ENCODE data around the gene GRIK3.

GRIK3 gene

GRCh38 chr1:36948606-36949005 lies 85.7 kb downstream of the GRIK3 start:
- H3K27ac ChIP-seq (ENCODE audit: low read depth, low read length) = no peak overlapping the region
- H3K4ac ChIP-seq (ENCODE audit: low read depth, low read length) = no peak overlapping the region
- no peak for DNase-seq
- H3K27me3 ChIP-seq (ENCODE audit: insufficient read depth, low read length) = no peaks in the 10 kb centered on the region
- H3K4me1 ChIP-seq (ENCODE audit: control insufficient read depth in 1 of 2, insufficient read depth in 2 of 2, low read length in 2 of 2) = no peaks in the 10 kb centered on the region
- H2BK5ac ChIP-seq (ENCODE audit: low read depth, low read length, poor library complexity) = no peak overlapping the region
- H4K91ac ChIP-seq (ENCODE audit: low read depth, low read length) = no peak overlapping the region
- no peak overlapping the region for H4K8ac ChIP-seq (ENCODE audit: low read depth, low read length)
- WGBS (ENCODE audit: extremely low coverage, insufficient coverage, insufficient read length) = no CpG with 5 or more reads among the region's 6 CpGs
- no peak overlapping the region for H2AFZ ChIP-seq (ENCODE audit: insufficient read depth, low read length, poor library complexity)
- H3K23ac ChIP-seq (ENCODE audit: low read length) = no peak overlapping the region
- no peak overlapping the region for H3K9ac ChIP-seq (ENCODE audit: low read length)
- H3K36me3 ChIP-seq (ENCODE audit: control insufficient read depth in 1 of 2, insufficient read depth in 2 of 2, low read length in 2 of 2) = no peaks in the 10 kb centered on the region
- H3K9me3 ChIP-seq (ENCODE audit: insufficient read depth, low read depth, low read length) = no peaks in the 10 kb centered on the region
- no peak overlapping the region for H3K14ac ChIP-seq (ENCODE audit: low read length)
- H2BK120ac ChIP-seq (ENCODE audit: insufficient read depth, low read length, poor library complexity) = no peak overlapping the region
- H3K79me2 ChIP-seq (ENCODE audit: control insufficient read depth, insufficient read depth, low read length, poor library complexity) = no peaks in the 10 kb centered on the region
- no peak overlapping the region for H4K12ac ChIP-seq (ENCODE audit: low read depth, low read length)
- H3K4me3 ChIP-seq (ENCODE audit: low read depth, low read length) = peak overlapping the region; percentile 21
- no peak overlapping the region for H3K18ac ChIP-seq (ENCODE audit: low read length)
- H2AK5ac ChIP-seq (ENCODE audit: low read length) = no peak overlapping the region
- H2BK12ac ChIP-seq (ENCODE audit: low read length) = no peak overlapping the region
- H3K79me1 ChIP-seq (ENCODE audit: low read length) = no peaks in the 10 kb centered on the region
- no peak overlapping the region for H3K4me2 ChIP-seq (ENCODE audit: low read length)

DNA sequence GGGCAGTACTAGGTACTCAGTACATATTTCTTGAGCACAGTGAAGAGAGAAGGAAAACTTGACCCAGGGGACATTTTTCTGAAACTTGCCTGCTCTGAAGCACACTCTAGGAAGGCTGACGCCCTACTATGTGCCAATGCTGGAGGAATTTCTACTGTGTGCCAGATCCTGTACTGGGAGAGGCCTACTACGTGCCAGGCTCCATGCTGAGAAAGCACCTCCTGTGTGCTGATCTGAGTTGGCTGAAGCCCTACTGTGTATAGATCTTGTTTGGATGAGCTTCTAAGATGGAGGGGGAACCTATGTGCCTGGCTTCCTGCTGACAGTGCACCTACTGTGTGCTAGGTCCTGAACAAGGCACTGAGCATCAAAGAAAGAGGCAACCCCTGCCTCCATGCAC lies 86.2 kb downstream of the GRIK3 start:
- no peak overlapping the region for H2AFZ ChIP-seq (ENCODE audit: insufficient read depth, low read length, poor library complexity)
- H3K18ac ChIP-seq (ENCODE audit: low read length) = no peak overlapping the region
- H3K9ac ChIP-seq (ENCODE audit: low read length) = no peak overlapping the region
- no peak overlapping the region for H2BK5ac ChIP-seq (ENCODE audit: low read depth, low read length, poor library complexity)
- no peak overlapping the region for H4K91ac ChIP-seq (ENCODE audit: low read depth, low read length)
- H3K4ac ChIP-seq (ENCODE audit: low read depth, low read length) = no peak overlapping the region
- H4K8ac ChIP-seq (ENCODE audit: low read depth, low read length) = no peak overlapping the region
- no peak overlapping the region for H2BK120ac ChIP-seq (ENCODE audit: insufficient read depth, low read length, poor library complexity)
- no peaks in the 10 kb centered on the region for H3K27me3 ChIP-seq (ENCODE audit: insufficient read depth, low read length)
- H2AK5ac ChIP-seq (ENCODE audit: low read length) = no peak overlapping the region
- H3K4me3 ChIP-seq (ENCODE audit: low read depth, low read length) = no peak overlapping the region
- H3K4me2 ChIP-seq (ENCODE audit: low read length) = no peak overlapping the region
- H3K79me1 ChIP-seq (ENCODE audit: low read length) = no peaks in the 10 kb centered on the region
- no peaks in the 10 kb centered on the region for H3K36me3 ChIP-seq (ENCODE audit: control insufficient read depth in 1 of 2, insufficient read depth in 2 of 2, low read length in 2 of 2)
- no peaks in the 10 kb centered on the region for H3K9me3 ChIP-seq (ENCODE audit: insufficient read depth, low read depth, low read length)
- no peak overlapping the region for H3K14ac ChIP-seq (ENCODE audit: low read length)
- no peak overlapping the region for H3K23ac ChIP-seq (ENCODE audit: low read length)
- no peak overlapping the region for H3K27ac ChIP-seq (ENCODE audit: low read depth, low read length)
- no peaks in the 10 kb centered on the region for H3K4me1 ChIP-seq (ENCODE audit: control insufficient read depth in 1 of 2, insufficient read depth in 2 of 2, low read length in 2 of 2)
- no peak overlapping the region for H2BK12ac ChIP-seq (ENCODE audit: low read length)
- no peaks in the 10 kb centered on the region for H3K79me2 ChIP-seq (ENCODE audit: control insufficient read depth, insufficient read depth, low read length, poor library complexity)
- H4K12ac ChIP-seq (ENCODE audit: low read depth, low read length) = no peak overlapping the region
- no peak for DNase-seq
- no CpG with 5 or more reads among the region's 2 CpGs for WGBS (ENCODE audit: extremely low coverage, insufficient coverage, insufficient read length)

DNA sequence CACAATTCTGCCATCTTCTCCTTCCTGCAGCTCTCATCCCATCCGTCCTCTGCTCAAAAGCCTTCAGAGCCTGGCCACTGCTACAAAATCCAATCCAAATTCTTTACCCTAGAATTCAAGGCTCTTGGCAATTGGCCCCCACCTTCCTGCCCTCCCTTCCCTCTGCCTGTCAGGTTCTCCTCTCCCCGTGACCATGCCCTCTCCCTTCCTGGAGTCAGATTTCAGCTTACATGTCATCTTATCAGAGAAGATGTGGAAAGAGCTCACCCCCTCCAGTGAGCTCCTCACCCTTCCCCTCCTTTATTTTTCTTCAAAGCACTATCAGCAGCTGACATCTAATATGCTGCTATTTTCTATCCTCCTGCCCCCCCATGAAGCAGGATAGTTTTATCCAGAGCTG lies 86.9 kb downstream of the GRIK3 start:
- no peak overlapping the region for H2BK12ac ChIP-seq (ENCODE audit: low read length)
- H2BK120ac ChIP-seq (ENCODE audit: insufficient read depth, low read length, poor library complexity) = no peak overlapping the region
- no peak overlapping the region for H2AK5ac ChIP-seq (ENCODE audit: low read length)
- no peak overlapping the region for H2AFZ ChIP-seq (ENCODE audit: insufficient read depth, low read length, poor library complexity)
- no peak overlapping the region for H3K9ac ChIP-seq (ENCODE audit: low read length)
- no peak overlapping the region for H4K8ac ChIP-seq (ENCODE audit: low read depth, low read length)
- DNase-seq = no peak
- H3K9me3 ChIP-seq (ENCODE audit: insufficient read depth, low read depth, low read length) = no peaks in the 10 kb centered on the region
- H3K4ac ChIP-seq (ENCODE audit: low read depth, low read length) = no peak overlapping the region
- H4K12ac ChIP-seq (ENCODE audit: low read depth, low read length) = no peak overlapping the region
- H3K23ac ChIP-seq (ENCODE audit: low read length) = no peak overlapping the region
- no peaks in the 10 kb centered on the region for H3K79me2 ChIP-seq (ENCODE audit: control insufficient read depth, insufficient read depth, low read length, poor library complexity)
- H3K4me2 ChIP-seq (ENCODE audit: low read length) = no peak overlapping the region
- H3K79me1 ChIP-seq (ENCODE audit: low read length) = no peaks in the 10 kb centered on the region
- H3K14ac ChIP-seq (ENCODE audit: low read length) = no peak overlapping the region
- no peaks in the 10 kb centered on the region for H3K27me3 ChIP-seq (ENCODE audit: insufficient read depth, low read length)
- H3K4me1 ChIP-seq (ENCODE audit: control insufficient read depth in 1 of 2, insufficient read depth in 2 of 2, low read length in 2 of 2) = no peaks in the 10 kb centered on the region
- H4K91ac ChIP-seq (ENCODE audit: low read depth, low read length) = no peak overlapping the region
- H2BK5ac ChIP-seq (ENCODE audit: low read depth, low read length, poor library complexity) = no peak overlapping the region
- no peak overlapping the region for H3K27ac ChIP-seq (ENCODE audit: low read depth, low read length)
- no peak overlapping the region for H3K18ac ChIP-seq (ENCODE audit: low read length)
- no peaks in the 10 kb centered on the region for H3K36me3 ChIP-seq (ENCODE audit: control insufficient read depth in 1 of 2, insufficient read depth in 2 of 2, low read length in 2 of 2)
- no CpG with 5 or more reads among the region's 2 CpGs for WGBS (ENCODE audit: extremely low coverage, insufficient coverage, insufficient read length)
- H3K4me3 ChIP-seq (ENCODE audit: low read depth, low read length) = no peak overlapping the region

GRCh38 chr1:36944883-36945282 lies 89.4 kb downstream of the GRIK3 start:
- H3K36me3 ChIP-seq (ENCODE audit: control insufficient read depth in 1 of 2, insufficient read depth in 2 of 2, low read length in 2 of 2) = no peaks in the 10 kb centered on the region
- no peak overlapping the region for H4K8ac ChIP-seq (ENCODE audit: low read depth, low read length)
- H3K9ac ChIP-seq (ENCODE audit: low read length) = no peak overlapping the region
- H3K4me2 ChIP-seq (ENCODE audit: low read length) = no peak overlapping the region
- H3K4me1 ChIP-seq (ENCODE audit: control insufficient read depth in 1 of 2, insufficient read depth in 2 of 2, low read length in 2 of 2) = no peaks in the 10 kb centered on the region
- no peak overlapping the region for H2BK5ac ChIP-seq (ENCODE audit: low read depth, low read length, poor library complexity)
- H3K79me1 ChIP-seq (ENCODE audit: low read length) = no peaks in the 10 kb centered on the region
- H4K91ac ChIP-seq (ENCODE audit: low read depth, low read length) = no peak overlapping the region
- no peak overlapping the region for H3K14ac ChIP-seq (ENCODE audit: low read length)
- no peaks in the 10 kb centered on the region for H3K9me3 ChIP-seq (ENCODE audit: insufficient read depth, low read depth, low read length)
- no peak overlapping the region for H3K23ac ChIP-seq (ENCODE audit: low read length)
- no peak overlapping the region for H2AK5ac ChIP-seq (ENCODE audit: low read length)
- H3K79me2 ChIP-seq (ENCODE audit: control insufficient read depth, insufficient read depth, low read length, poor library complexity) = no peaks in the 10 kb centered on the region
- H3K18ac ChIP-seq (ENCODE audit: low read length) = no peak overlapping the region
- no peak overlapping the region for H2AFZ ChIP-seq (ENCODE audit: insufficient read depth, low read length, poor library complexity)
- H4K12ac ChIP-seq (ENCODE audit: low read depth, low read length) = no peak overlapping the region
- no peak overlapping the region for H3K4ac ChIP-seq (ENCODE audit: low read depth, low read length)
- no peak overlapping the region for H3K27ac ChIP-seq (ENCODE audit: low read depth, low read length)
- H2BK12ac ChIP-seq (ENCODE audit: low read length) = no peak overlapping the region
- no CpG with 5 or more reads among the region's 7 CpGs for WGBS (ENCODE audit: extremely low coverage, insufficient coverage, insufficient read length)
- H3K27me3 ChIP-seq (ENCODE audit: insufficient read depth, low read length) = no peaks in the 10 kb centered on the region
- no peak overlapping the region for H3K4me3 ChIP-seq (ENCODE audit: low read depth, low read length)
- no peak overlapping the region for H2BK120ac ChIP-seq (ENCODE audit: insufficient read depth, low read length, poor library complexity)
- DNase-seq = no peak
